NCI-H2081 treated with DMSO at 0.1 percent for 48 hours (cell line): ENCODE results near the gene TTPAL.
"Not testable (repeated sequence)": the region's sequence is repeated elsewhere in the genome, so short reads cannot be mapped to it uniquely, and the experiment has no call there.

Experiments used
- DNase-seq: peaks from one replicate; lab custom pipeline; 2025; lab: John Stamatoyannopoulos, UW

The TTPAL gene

DNA sequence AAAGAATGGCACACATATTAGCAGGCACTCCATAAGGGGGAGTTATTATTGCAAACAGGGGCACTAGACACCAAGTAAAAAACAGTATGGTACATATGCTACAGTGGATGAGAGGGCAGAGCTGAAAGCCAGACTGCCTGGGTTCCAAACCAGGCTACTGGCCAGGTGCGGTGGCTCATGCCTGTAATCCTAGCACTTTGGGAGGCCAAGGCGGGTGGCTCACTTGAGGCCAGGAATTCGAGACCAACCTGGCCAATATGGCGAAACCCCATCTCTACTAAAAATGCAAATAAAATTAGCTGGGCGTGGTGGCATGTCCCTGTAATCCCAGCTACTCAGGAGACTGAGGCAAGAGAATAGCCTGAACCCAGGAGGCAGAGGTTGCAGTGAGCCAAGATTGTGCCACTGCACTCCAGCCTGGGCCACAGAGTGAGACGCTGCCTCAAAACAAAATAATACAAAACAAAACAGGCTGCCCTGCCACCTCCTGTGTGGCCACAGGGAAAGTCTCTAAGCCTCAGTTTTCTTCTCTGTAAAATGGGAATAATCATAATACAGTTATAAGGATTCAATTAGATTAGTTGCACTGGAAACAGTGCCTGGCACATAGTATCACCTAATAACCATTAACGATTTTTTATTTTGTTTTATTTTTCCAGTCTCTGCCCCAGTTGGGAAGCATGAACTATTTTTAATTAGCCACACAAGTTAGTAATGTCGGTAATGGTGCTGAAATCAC is 7.5 kb upstream of the TTPAL start:
- DNase-seq, result no peak

DNA sequence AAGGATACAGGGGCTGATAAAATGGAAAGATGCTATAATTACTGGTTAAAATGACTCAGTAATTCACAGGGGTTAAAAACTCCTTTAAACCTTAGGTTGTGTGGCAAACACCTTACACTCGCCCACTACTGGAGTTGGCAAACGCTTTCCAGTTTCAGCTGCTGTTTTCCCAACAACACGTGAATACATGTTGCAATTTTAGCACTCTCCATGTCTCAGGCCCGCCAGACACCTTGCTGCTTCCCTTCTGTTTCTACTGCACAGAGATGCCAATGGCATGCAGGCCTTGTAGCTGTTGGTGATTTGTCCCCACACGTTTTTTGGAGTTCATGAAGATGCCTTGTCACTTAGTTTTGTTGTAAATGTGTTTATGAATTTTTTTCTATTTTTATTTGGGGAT is 5.3 kb upstream of the TTPAL start:
- no peak for DNase-seq

DNA sequence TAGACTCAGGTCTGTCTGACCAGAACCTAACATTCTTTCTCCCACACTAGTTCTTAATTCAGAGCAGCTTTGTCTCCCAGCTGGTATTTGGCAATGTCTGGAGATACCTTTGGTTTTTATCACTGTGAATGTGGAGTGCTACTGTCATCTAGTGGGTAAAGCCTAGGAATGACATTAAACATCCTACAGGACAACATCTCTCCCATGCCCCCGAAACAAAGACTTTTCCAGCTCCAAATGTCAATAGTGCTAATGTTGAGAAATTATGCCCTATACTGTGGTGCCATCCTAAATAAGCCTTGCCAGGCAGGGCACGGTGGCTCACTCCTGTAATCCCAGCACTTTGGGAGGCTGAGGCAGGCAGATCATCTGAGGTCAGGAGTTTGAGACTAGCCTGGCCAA is 4.2 kb upstream of the TTPAL start:
- DNase-seq, result no peak

DNA sequence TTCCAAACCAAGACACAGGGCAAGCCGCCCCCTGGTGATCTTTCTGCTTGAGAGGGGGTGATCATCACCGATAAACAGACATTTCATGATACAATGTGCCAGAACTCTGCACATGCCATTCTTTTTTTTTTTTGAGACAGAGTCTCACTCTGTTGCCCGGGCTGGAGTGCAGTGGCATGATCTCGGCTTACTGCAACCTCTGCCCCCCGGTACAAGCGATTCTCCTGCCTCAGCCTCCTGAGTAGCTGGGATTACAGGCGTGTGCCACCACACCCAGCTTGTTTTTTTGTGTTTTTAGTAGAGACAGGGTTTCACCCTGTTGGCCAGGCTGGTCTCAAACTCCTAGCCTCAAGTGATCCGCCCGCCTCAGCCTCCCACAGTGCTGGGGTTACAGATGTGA is 3.4 kb upstream of the TTPAL start:
- not testable (repeated sequence) for DNase-seq

DNA sequence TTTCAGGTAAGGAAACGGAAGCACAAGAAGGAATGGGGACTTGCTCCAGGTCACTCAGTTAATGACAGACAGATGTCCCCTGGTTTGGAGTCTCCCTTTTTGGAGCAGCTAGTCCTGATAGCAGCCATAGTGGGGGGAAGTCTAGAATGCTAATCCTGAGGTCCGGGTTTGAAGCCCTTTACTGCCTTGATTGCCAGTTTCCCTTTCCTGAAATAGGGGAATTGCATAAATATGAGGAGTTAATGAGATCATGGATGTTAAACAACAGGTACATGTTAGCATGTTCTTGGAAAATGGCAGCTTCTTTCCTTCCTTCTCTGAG is 341 bp upstream of the TTPAL start:
- DNase-seq, result no peak

DNA sequence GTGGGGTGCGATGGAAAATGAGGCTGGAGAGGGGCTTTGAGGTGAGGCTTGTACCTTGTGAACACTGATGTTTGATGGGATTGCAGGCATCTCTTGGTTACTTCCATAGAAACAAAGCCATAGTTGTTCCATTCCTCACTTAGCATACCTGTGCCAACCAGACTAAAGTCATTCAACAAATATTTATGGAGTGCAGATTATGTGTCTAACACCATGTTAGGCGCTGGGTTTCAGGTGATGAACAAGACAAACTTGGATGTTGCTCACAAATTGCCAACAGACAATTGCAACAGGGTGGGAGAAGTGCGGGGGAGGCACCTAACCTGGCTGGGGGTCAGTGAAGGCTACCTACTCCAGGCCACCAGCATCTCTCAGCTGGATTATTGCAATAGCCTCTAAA is 1.5 kb downstream of the TTPAL start:
- no peak for DNase-seq

DNA sequence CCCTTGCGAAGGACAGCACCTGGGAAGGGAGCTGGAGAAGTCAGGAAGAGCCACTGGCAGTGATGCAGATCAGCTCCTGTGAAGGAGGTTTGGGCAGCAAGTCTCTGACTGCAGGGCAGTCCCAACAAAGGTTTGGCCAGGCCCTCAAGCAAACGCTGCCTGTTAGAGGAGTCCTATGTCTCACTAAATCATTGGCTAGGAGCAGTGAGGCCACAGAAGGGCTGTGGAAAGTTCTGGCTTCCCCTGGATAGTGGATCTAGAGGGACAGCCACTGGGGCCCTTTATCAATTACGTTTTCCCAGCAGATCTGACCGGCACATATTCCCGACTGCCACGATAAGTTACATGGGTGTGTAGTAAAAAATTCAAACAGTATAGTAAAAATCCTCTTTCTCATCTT is 2.5 kb downstream of the TTPAL start:
- no peak for DNase-seq

DNA sequence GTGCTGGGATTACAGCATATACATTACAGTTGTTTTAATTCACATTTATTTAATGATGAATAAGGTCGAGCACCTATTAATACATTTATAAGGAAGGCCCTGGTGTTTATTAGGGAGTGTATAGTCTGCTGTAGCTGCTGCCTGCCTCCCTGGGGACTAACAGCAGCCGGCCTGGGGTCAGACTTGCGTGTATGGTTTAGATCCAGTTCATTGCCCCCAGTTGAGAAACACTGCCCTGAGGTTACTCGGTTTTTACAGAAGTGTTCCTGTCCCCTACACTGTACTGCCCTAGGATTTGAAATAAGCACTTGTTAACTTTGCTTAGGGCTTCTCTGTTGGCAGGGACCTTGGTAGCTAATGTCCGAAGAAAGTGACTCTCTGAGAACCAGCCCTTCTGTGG is 4.0 kb downstream of the TTPAL start:
- DNase-seq, result no peak

DNA sequence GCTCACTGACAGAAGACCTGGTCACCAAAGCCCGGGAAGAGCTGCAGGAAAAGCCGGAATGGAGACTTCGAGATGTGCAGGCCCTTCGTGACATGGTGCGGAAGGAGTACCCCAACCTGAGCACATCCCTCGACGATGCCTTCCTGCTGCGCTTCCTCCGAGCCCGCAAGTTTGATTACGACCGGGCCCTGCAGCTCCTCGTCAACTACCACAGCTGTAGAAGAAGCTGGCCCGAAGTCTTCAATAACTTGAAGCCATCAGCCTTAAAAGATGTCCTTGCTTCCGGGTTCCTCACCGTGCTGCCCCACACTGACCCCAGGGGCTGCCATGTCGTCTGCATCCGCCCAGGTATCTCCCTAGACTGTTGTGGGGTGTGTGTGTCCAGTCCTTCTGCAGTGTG is 4.4 kb downstream of the TTPAL start:
- DNase-seq, result no peak

DNA sequence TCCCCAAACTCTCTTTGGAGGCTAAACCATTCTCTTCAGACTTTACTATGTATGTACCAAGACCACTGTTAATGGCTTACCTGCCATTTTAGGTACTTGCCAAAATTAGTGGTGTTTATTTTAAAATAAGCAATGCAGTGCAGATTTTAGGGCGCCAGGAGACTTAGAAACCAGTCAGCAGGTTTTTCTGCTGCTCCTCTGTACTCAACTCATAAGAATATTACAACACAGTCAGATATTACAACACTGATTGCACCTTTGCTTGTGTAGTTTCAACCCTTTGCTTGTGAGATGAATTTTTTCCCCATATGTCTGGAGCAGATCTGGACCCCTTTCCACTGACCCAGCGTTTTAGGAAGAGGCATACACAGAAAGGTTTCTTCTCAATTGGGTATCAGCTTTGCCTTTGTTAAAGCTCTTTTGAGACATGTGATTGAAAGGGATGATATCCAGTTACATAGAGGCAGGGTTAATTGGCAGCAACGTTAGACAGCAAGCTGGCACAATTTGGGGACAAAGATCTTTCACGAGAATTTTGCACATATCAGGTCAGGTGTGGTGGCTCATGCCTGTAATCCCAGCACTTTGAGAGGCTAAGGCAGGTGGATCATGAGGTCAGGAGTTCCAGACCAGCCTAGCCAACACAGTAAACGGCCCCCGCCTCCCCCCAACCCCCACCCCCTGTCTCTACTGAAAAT is 6.2 kb downstream of the TTPAL start:
- no peak for DNase-seq

DNA sequence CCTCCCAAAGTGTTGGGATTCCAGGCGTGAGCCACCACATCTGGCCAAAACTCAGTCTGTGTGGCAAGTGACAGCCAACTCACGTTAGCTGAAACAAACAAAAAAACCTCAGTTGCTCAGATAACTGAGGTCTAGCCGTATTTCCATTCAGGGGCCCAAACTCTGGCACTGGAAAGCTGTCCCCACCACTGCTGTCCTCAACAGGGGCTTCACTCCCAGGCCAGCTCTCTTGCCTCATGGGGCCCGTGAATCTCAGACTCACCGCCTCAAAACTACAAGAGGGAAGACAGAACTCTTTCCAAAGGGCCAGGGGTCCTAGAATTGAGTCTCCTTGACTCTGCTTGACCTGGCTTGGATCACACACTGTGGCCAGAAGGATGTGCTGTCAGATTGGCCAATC is 7.4 kb downstream of the TTPAL start:
- no peak for DNase-seq

DNA sequence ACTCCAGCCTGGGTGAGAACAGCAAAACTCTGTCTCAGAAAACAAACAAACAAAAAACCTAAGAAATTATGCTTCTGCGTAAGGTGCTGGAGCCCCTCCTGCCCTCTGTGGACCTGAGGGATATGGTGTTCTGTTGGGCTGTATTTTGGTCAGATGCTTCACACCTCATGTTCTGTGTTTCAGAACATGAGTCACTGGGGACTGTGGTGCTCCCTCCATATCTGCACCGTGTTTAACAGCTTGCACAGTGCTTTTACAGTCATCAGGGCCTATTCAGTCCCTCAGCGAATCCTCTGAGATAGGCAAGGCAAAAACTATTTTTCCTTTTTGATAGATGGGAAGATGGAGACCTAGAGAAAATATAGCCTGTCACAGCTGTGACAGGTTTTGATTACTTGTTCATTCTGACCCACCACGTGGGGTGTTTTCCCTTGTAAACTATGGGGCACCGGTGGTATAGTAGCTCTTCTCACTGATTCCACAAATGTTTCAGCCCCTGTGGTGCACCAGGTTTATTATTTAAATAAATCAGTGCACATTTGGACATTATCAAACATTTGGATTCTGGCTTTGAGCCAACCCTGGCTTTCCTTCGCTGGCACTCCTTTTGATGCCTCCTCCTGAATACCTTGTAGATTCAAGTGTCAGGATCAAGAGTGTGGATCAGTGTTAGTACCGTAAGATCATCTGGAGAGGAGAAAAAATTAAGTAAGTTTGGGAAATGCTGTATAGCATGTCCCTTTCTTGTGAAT is 9.6 kb downstream of the TTPAL start:
- no peak for DNase-seq

DNA sequence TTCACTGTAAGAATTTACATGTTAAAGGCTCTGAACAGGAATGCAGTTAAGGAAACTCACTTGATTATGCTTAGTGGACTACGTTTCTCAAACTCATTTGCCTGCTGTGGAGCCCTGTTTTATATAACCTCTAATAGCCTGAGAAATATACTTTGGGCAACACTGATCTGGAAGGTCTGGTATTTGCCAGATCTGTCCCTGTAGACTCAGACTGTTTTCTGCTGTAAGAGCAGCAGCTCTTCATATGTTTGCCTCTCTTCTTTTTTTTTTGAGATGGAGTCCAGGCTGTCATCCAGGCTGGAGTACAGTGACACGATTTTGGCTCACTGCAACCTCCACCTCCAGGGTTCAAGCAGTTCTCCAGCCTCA is 10.1 kb downstream of the TTPAL start:
- DNase-seq, result no peak

DNA sequence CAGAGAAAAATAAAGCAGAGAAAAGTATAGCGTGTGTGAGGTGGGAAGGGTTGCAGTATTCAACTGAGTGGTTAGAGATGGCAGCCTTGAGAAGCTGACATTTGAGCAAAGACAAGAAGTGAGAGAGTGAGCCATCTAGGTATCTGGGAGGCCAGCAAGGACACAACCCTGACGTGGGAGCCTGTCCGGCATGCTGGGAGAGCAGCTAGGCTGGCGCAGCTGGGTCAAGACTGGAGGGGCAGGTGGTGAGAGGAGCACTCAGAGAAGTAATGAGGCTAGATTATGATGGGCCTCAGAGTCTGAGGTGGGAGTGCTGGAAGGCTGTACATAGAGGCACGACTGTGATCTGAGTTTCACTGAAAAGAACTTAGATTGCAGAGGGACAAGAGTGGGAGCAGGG is 12.9 kb downstream of the TTPAL start:
- no peak for DNase-seq

DNA sequence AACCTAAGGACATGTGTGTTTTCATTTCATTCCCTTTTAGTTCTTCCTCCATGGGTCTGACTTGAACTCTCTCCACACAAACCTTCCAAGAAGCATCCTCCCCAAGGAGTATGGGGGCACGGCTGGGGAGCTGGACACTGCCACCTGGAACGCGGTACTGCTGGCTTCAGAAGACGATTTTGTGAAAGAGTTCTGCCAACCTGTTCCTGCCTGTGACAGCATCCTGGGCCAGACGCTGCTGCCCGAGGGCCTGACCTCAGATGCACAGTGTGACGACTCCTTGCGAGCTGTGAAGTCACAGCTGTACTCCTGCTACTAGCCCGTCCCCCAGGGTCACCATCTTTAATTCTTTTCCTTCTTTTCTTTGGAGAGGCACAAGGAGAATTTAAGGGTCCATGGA is 13.5 kb downstream of the TTPAL start:
- no peak for DNase-seq

DNA sequence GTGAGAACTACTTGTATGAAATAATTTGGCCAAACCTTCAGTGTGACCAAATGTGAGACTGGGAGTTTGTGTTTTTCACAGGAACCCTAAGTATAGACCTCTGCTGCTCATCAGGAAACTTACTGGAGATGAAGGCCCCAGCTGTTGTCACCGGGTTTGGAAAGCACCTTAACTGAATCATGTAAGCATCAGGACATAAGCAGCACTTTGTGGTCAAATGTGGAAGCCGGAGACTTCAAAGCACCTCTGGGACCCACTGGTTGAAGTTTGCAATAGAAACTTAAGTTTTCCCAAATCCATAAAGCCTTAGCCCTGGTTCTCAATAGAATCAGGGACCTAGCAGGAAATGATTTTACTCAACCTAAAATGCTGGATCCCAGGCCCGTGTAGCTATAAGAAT is 14.3 kb downstream of the TTPAL start:
- DNase-seq, result no peak

DNA sequence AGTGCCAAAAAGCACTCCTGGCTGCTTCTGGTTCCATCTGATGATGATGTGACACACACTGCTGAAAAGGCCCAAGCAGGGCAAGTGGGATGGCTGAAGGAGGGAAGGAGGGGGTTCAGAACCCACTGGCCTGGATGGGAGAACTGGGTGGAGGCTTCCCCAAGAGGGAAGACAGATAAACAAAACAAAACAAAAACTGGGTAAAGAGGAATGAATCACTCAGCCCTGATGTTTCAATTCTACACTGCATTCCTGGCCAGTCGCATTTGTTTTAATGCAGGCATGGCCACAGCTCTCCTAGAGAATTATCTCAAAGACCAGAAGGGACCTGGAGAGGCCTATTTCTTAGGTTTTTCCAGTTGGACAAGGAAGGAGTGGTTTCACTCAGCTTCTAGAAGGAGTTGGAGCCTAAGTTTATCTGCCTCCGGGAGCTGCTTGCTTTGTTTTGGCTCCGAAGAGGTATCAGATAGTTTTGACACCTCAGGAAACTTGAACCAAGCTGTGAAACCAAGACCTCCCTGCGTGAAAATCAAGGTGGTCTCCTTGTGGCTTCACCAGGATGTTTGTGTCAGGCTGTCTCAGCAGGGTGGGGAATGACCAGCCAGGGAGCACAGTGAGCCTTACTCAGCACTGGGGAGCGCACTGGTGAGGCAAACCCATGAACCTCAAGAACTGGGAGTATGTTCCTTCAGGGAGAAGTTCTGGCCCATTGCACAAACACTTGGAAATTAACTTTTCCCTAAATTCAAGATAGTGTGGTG is 16.1 kb downstream of the TTPAL start:
- DNase-seq, result no peak

DNA sequence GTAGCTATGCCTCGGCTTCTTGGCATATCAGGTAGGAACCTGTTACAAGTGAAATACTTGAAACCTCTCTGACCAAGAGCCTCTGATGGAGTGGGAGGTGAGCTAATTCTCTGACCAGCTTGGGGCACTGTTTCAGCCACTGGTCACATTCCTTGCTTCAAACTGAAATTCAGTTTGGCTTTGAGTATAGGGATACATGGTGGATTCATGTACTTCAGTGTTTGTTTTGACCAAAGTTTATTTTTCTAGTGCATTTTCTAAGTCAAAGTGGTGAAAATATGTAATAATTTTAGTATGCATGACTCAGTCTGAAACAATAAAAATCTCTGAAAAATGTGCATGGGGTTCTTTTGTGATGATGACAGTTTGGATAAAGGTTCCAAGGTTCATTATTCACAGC is 18.6 kb downstream of the TTPAL start:
- no peak for DNase-seq

DNA sequence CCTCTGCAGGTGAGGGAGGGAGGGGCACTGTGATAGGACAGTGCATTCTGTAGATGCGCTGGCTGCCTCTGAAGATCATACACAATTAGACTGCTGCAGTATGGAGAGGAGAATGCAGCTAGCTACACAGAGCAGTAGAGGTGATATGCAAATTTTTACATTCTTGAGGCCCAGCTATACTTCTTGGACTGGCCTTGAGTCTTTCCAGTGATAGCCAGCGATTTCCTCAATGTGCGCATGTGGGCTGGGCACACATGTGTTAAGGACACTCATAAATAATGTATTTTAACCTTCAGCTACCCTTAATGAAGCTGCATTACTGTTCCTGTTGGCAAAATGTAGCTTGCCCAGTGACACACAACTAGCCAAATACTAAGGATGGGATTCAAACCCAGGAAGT is 19.0 kb downstream of the TTPAL start:
- no peak for DNase-seq

DNA sequence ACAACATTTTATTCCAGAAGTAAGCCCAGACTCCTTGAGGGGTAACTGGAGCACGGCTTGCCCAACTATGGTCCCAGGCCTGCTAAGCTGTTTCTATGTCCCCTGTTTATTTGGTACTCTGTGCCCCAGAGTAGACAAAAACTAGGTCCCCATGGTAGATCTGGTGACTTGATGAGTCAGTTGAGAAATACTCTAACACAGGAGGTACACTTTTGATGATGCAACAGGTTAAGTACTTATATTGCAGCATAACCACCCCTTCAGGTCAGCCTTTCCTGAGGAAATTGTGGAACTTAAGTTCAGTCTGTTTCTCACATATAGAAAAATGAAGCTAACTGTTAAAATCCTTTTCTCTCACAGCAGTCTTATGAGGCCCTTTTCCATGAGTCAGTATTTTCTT is 19.6 kb downstream of the TTPAL start:
- no peak for DNase-seq

DNA sequence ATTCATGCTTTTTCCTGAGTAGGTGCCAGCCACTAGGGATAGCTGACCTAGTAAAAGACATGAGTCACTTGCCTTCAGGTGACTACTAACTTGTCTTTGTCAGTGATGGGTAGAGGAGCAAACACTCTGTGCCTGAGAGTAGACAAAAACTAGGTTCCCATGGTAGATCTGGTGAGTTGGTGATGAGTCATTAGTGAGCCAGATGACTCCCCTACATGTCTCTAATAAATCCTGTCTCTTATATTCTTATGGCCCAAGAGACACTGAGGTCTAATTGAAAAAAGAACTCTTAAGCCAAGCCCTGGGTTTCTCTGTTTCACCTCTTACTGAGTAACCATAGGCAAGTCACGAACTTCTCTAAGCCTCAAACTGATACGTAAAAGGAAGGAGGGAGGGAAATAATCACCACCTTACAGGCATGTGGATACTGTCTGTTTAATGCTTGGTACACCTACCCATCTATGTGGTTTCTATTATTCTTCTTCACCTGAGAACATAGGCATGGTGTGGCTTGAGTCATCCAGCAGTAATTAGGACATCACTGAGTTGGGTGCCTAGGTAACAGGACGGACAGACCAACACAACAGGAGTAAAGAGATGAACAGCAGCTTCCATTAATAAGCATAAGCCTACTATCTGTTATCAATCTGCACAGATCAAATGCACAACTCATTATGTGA is 20.3 kb downstream of the TTPAL start:
- DNase-seq, result no peak

DNA sequence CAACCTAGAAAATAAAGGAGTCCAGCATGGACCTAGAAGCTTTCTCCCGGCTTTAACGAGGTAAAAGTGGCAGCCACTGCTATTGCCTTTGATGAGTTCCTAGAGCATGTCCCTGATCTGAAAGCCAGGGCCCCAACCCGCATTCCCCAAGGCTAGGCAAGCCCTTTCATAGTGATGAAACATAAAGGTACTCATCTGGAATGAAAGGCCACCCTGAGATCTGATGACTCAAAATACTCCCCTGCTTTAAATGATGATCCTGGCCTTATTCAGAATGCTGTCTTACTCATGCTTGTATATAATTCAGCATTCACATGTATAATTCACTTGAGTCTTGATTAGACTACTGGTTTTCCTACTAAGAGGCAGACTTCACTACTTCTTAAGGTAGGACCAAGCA is 21.3 kb downstream of the TTPAL start:
- no peak for DNase-seq
